Measurements from ENCODE around the gene PARD3. TPM values are rescaled to one million over a fixed set of nuclear protein-coding genes. Genes with fewer than 3 reads are reported as not detected.

Gene PARD3
- total and polyA plus RNA-seq, 2 donors (not counting 3 experiments of a cell fraction or from before 2014, with no cell fraction given), result 7.3 to 24.1 TPM

DNA sequence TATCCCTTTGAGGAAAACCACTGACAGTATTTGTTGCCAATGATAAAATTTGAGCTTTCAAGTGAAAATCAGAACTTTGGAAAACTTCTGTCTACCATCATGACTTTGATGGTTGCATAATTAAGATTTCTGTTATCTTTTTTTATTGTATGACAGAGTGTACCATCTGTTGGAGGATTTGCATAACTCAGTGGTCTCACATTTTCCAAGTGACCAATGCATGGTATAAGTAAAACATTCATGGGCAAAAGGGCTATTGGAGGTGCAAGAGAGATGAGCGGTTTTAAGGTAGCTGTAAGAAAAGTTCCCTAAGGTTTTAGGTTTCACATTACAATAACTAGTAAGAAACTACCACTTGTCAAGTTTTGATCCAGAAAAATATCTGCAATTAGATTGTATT, 625.3 kb downstream of the PARD3 start:
- dilution Hi-C loops (cut with MboI; ENCODE audit: extremely low pct_ligation_motif_present, low sequenced_read_pairs) (no loop called here), intact Hi-C loops (cut with micrococcal nuclease) (loop anchor here (5.0 kb wide), 1 partner anchor 68 kb away; no protein-coding TSS in a partner anchor)
- FAIRE-seq (no peak), DNase-seq (ENCODE audit: low read depth, low spot score) (no peak)
- Histone ChIP-seq H3K79me2 (ENCODE audit: control insufficient read depth, insufficient read depth, low read length) (no peaks in the 10 kb centered on the region), H3K4me3 (replicated peaks in 1 of 3; ENCODE audit: insufficient read depth in 1 of 3, low read depth in 1 of 3, low read length in 3 of 3) (no peak overlapping the region), H3K9me1 (replicated peaks; ENCODE audit: control insufficient read depth, extremely low read depth, insufficient read depth, low read length) (no peaks in the 10 kb centered on the region), H3K4me1 (ENCODE audit: control insufficient read depth, extremely low read depth, insufficient read depth, low read length) (peaks cover 7% of the 10 kb centered on the region), H3K27me3 (ENCODE audit: control insufficient read depth in 2 of 2, insufficient read depth in 2 of 2, low read length in 2 of 2) (no peaks in the 10 kb centered on the region), H3K4me2 (ENCODE audit: insufficient read depth, low read length) (no peak overlapping the region), H3K27ac (ENCODE audit: insufficient read depth, low read depth, low read length) (no peak overlapping the region), H3K9ac (replicated peaks; ENCODE audit: extremely low read depth, insufficient read depth, low read length) (no peak overlapping the region), H3K36me3 (ENCODE audit: control insufficient read depth in 2 of 2, extremely low read depth in 1 of 2, insufficient read depth in 2 of 2, low read length in 2 of 2) (no peaks in the 10 kb centered on the region), H4K20me1 (replicated peaks; ENCODE audit: control insufficient read depth, extremely low read depth, insufficient read depth, low read length) (no peaks in the 10 kb centered on the region), H2AFZ (ENCODE audit: low read depth, low read length) (no peak overlapping the region), H3K9me3 (replicated peaks; ENCODE audit: control insufficient read depth, insufficient read depth, low read length) (no peaks in the 10 kb centered on the region)
- no TSS peak for BruUV-seq (replicated peaks)
- no peak for TF ChIP-seq GATA2 (IDR thresholded peaks at IDR 0.05; ENCODE audit: insufficient read depth, insufficient read length, low read depth, low read length)
- no peak for TF ChIP-seq POLR2A (IDR thresholded peaks at IDR 0.05; ENCODE audit: low read depth, low read length)
- TF ChIP-seq, protein P1, sequence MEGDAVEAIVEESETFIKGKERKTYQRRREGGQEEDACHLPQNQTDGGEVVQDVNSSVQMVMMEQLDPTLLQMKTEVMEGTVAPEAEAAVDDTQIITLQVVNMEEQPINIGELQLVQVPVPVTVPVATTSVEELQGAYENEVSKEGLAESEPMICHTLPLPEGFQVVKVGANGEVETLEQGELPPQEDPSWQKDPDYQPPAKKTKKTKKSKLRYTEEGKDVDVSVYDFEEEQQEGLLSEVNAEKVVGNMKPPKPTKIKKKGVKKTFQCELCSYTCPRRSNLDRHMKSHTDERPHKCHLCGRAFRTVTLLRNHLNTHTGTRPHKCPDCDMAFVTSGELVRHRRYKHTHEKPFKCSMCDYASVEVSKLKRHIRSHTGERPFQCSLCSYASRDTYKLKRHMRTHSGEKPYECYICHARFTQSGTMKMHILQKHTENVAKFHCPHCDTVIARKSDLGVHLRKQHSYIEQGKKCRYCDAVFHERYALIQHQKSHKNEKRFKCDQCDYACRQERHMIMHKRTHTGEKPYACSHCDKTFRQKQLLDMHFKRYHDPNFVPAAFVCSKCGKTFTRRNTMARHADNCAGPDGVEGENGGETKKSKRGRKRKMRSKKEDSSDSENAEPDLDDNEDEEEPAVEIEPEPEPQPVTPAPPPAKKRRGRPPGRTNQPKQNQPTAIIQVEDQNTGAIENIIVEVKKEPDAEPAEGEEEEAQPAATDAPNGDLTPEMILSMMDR (IDR thresholded peaks at IDR 0.05; ENCODE audit: extremely low read depth in 1 of 2, insufficient read depth in 1 of 2, low read depth in 1 of 2, low read length in 2 of 2), result no peak
- TF ChIP-seq EZH2 (IDR thresholded peaks at IDR 0.05; ENCODE audit: borderline replicate concordance, low read depth, low read length, severe bottlenecking), result no peak
- TF ChIP-seq, protein P2, sequence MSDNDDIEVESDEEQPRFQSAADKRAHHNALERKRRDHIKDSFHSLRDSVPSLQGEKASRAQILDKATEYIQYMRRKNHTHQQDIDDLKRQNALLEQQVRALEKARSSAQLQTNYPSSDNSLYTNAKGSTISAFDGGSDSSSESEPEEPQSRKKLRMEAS (IDR thresholded peaks at IDR 0.05; ENCODE audit: insufficient read depth, insufficient read length), result no peak
- no peak for TF ChIP-seq FOS (IDR thresholded peaks at IDR 0.05; ENCODE audit: borderline replicate concordance, insufficient read depth, low read length)
- TF ChIP-seq JUN (IDR thresholded peaks at IDR 0.05; ENCODE audit: borderline replicate concordance, insufficient read depth, insufficient read length, low read depth), result no peak
- no peak for TF ChIP-seq POLR2AphosphoS5 (IDR thresholded peaks at IDR 0.05; ENCODE audit: insufficient read depth, low read depth, low read length)
- TF ChIP-seq MYC (IDR thresholded peaks at IDR 0.05; ENCODE audit: low read depth, low read length), result no peak
- POLR2A ChIA-PET, result no interaction called here
- CTCF ChIA-PET, result no interaction called here
